ENCODE measurements around the gene RNF222. TPM values are rescaled to one million over a fixed set of nuclear protein-coding genes. Genes with fewer than 3 reads are reported as not detected.

The RNF222 gene
- total and polyA plus RNA-seq, 2 experiments from 2014 or later: 0.07 TPM; not detected in 1

DNA sequence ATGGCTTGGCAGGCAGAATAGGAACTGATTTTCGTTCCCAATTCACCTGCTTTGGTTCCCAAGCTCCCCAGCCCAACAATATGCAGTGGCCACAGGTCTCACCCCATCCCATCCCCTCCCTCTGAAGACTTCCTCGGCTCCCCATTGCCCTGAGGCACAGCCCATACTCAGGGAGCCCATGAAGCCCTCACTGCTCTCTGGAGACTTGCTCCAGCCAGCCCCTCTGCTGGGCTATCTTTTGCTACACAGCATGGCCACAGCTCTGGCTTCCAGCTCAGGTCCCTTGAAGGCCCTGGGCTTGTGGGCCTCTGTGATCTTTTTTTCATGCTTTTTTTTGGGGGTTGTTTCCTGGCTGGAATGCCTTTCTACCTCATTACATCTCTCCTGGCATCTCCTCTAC lies 8.5 kb upstream of the RNF222 start (continued):
- TF ChIP-seq REST (IDR thresholded peaks at IDR 0.05; ENCODE audit: unreplicated experiment) (no peak), ZNF331 (CRISPR knock-in tag; IDR thresholded peaks at IDR 0.05; ENCODE audit: low read depth) (no peak), EZH2 (IDR thresholded peaks at IDR 0.05; ENCODE audit: low read depth, unreplicated experiment) (no peak)
- TF ChIP-seq, protein P1, sequence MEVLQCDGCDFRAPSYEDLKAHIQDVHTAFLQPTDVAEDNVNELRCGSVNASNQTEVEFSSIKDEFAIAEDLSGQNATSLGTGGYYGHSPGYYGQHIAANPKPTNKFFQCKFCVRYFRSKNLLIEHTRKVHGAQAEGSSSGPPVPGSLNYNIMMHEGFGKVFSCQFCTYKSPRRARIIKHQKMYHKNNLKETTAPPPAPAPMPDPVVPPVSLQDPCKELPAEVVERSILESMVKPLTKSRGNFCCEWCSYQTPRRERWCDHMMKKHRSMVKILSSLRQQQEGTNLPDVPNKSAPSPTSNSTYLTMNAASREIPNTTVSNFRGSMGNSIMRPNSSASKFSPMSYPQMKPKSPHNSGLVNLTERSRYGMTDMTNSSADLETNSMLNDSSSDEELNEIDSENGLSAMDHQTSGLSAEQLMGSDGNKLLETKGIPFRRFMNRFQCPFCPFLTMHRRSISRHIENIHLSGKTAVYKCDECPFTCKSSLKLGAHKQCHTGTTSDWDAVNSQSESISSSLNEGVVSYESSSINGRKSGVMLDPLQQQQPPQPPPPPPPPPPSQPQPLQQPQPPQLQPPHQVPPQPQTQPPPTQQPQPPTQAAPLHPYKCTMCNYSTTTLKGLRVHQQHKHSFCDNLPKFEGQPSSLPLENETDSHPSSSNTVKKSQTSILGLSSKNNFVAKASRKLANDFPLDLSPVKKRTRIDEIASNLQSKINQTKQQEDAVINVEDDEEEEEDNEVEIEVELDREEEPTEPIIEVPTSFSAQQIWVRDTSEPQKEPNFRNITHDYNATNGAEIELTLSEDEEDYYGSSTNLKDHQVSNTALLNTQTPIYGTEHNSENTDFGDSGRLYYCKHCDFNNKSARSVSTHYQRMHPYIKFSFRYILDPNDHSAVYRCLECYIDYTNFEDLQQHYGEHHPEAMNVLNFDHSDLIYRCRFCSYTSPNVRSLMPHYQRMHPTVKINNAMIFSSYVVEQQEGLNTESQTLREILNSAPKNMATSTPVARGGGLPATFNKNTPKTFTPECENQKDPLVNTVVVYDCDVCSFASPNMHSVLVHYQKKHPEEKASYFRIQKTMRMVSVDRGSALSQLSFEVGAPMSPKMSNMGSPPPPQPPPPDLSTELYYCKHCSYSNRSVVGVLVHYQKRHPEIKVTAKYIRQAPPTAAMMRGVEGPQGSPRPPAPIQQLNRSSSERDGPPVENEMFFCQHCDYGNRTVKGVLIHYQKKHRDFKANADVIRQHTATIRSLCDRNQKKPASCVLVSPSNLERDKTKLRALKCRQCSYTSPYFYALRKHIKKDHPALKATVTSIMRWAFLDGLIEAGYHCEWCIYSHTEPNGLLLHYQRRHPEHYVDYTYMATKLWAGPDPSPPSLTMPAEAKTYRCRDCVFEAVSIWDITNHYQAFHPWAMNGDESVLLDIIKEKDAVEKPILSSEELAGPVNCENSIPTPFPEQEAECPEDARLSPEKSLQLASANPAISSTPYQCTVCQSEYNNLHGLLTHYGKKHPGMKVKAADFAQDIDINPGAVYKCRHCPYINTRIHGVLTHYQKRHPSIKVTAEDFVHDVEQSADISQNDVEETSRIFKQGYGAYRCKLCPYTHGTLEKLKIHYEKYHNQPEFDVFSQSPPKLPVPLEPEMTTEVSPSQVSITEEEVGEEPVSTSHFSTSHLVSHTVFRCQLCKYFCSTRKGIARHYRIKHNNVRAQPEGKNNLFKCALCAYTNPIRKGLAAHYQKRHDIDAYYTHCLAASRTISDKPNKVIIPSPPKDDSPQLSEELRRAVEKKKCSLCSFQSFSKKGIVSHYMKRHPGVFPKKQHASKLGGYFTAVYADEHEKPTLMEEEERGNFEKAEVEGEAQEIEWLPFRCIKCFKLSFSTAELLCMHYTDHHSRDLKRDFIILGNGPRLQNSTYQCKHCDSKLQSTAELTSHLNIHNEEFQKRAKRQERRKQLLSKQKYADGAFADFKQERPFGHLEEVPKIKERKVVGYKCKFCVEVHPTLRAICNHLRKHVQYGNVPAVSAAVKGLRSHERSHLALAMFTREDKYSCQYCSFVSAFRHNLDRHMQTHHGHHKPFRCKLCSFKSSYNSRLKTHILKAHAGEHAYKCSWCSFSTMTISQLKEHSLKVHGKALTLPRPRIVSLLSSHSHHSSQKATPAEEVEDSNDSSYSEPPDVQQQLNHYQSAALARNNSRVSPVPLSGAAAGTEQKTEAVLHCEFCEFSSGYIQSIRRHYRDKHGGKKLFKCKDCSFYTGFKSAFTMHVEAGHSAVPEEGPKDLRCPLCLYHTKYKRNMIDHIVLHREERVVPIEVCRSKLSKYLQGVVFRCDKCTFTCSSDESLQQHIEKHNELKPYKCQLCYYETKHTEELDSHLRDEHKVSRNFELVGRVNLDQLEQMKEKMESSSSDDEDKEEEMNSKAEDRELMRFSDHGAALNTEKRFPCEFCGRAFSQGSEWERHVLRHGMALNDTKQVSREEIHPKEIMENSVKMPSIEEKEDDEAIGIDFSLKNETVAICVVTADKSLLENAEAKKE (CRISPR knock-in tag; IDR thresholded peaks at IDR 0.05): no peak

DNA sequence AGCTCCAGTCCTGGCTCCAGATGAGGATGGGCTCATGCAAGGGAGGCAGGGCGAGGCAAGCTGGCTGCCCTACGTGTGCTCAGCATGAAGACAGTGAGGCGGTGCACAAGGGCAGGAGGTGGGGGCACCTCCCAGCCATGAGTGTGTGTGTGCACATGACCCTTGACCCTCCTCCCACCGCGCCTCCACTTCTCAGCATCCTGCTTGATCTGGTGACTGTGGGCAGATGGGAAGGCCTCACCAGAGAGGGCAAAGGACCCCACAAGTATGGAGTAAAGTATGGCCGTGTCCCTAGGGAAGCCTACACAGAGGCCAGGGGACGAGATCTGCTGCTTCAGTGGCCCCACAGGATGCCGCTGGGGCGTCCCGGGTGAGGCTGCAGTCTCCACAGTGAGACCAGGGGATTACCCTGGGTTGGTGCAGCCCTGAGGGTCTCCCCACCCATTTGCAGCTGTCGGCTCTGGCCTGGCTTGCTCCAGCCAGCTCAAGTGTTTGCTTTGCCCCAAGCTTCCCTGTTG lies 7.9 kb upstream of the RNF222 start:
- H3K4me1 Mint-ChIP-seq: peaks cover 6% of the 10 kb centered on the region
- no peak overlapping the region for H2AFZ ChIP-seq

More for the DNA sequence above, 7.9 kb upstream of the RNF222 start:
- ATAC-seq (no peak), DNase-seq (ENCODE audit: low spot score) (no peak)
- TF ChIP-seq POLR2AphosphoS5 (IDR thresholded peaks at IDR 0.05; ENCODE audit: low read depth): no peak
- no peak overlapping the region for H3K4me3 Mint-ChIP-seq
- Histone ChIP-seq H3K4me2 (no peak overlapping the region), H3K4me1 (ENCODE audit: insufficient read depth) (peaks cover 9% of the 10 kb centered on the region; the same call in 1 of the 2 replicates), H3K79me2 (replicated peaks; ENCODE audit: insufficient read depth) (no peaks in the 10 kb centered on the region), H3K9me2 (ENCODE audit: insufficient read depth) (no peaks in the 10 kb centered on the region), H3K27ac (ENCODE audit: low read depth) (no peak overlapping the region), H3F3A (replicated peaks; ENCODE audit: low read depth) (no peaks in the 10 kb centered on the region), H4K20me1 (replicated peaks; ENCODE audit: insufficient read depth) (no peaks in the 10 kb centered on the region), H3K36me3 (ENCODE audit: insufficient read depth) (no peaks in the 10 kb centered on the region), H3K4me3 (no peak overlapping the region), H3K27me3 (ENCODE audit: insufficient read depth) (no peaks in the 10 kb centered on the region)
- no peaks in the 10 kb centered on the region for H3K9me3 Mint-ChIP-seq
- no peak overlapping the region for H3K27ac Mint-ChIP-seq
- H3K36me3 Mint-ChIP-seq (ENCODE audit: low read depth): no peaks in the 10 kb centered on the region
- H3K27me3 Mint-ChIP-seq (ENCODE audit: insufficient read depth, low read depth, poor library complexity): peaks cover 14% of the 10 kb centered on the region

All from GM23338 (cell line).